Measurements from ENCODE around the gene CPA3. TPM values are rescaled to one million over a fixed set of nuclear protein-coding genes. Genes with fewer than 3 reads are reported as not detected.

The CPA3 gene
- total RNA-seq, 1 donor from 2014 or later, result not detected

DNA sequence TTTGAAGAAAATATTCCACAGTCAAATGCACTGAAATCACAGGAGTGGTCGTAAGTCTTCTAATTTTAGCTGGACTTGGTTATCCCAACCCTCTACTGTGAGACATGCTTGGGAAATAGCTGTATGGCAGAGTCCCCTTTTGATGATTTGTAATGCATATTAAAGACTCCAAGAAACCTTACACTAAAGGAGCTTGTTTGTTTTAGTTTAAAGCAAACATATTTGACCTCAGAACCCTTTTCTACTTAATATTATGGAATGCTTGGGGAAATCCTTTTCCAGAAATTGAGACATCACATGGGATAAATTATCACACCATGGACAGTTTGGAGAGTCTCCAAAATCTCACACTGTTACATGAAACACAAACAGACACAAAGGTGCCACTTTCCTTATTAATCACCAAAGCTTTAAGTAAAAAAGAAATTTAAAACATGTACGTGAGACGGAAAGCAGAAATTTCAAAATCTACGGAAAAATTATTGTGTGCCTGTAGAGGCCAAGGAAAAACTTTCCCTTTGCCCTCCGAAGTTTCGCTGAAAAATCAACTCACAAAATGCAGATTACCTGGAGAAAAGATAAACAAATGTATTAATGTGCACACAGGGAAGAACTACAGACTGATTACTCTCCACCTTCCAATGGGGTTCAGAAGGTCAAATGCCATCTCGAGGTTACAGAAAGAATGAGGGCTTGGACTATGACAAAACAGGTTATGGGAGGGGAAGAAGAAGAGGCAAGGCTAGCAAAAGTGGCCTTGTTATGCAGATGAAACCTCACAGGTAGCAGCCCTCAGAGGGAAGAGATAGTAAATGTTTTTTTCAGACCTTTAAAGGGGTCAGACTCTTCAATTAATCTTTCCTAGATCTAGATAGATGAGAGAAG is 44.5 kb upstream of the CPA3 start:
- H3K27ac Mint-ChIP-seq (ENCODE audit: unreplicated experiment), result no peak overlapping the region
- no peaks in the 10 kb centered on the region for H3K36me3 Mint-ChIP-seq (ENCODE audit: unreplicated experiment)
- H3K4me1 Mint-ChIP-seq (ENCODE audit: low read depth, unreplicated experiment), result no peaks in the 10 kb centered on the region
- H3K27me3 Mint-ChIP-seq (ENCODE audit: unreplicated experiment), result peaks cover 2% of the 10 kb centered on the region
- H3K4me3 Mint-ChIP-seq (ENCODE audit: unreplicated experiment), result no peak overlapping the region
- TF ChIP-seq, protein P1, sequence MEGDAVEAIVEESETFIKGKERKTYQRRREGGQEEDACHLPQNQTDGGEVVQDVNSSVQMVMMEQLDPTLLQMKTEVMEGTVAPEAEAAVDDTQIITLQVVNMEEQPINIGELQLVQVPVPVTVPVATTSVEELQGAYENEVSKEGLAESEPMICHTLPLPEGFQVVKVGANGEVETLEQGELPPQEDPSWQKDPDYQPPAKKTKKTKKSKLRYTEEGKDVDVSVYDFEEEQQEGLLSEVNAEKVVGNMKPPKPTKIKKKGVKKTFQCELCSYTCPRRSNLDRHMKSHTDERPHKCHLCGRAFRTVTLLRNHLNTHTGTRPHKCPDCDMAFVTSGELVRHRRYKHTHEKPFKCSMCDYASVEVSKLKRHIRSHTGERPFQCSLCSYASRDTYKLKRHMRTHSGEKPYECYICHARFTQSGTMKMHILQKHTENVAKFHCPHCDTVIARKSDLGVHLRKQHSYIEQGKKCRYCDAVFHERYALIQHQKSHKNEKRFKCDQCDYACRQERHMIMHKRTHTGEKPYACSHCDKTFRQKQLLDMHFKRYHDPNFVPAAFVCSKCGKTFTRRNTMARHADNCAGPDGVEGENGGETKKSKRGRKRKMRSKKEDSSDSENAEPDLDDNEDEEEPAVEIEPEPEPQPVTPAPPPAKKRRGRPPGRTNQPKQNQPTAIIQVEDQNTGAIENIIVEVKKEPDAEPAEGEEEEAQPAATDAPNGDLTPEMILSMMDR (IDR thresholded peaks at IDR 0.05; ENCODE audit: partially characterized antibody, unreplicated experiment), result no peak
- H3K9me3 Mint-ChIP-seq (ENCODE audit: unreplicated experiment), result no peaks in the 10 kb centered on the region
- no peak for DNase-seq

DNA sequence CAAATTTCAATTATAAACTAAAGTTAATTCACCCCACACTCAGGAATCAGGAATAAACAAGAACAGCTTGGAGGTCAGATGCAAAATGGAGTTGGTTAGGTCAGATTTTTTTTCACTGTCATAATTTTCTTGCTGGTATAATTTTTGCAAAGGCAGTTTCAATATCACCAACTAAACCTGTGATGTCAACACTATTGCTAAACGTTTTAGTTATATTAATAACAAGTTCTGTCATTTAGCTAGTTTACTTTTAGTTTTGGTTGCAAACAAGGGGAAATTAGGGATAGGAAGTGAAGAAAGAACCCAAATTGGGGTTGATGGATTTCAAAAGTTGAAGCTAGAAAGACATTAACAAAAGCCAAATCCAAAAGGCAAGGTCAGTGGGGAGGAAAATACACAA is 42.1 kb upstream of the CPA3 start:
- Mint-ChIP-seq H3K9me3 (ENCODE audit: unreplicated experiment) (no peaks in the 10 kb centered on the region), H3K4me1 (ENCODE audit: low read depth, unreplicated experiment) (no peaks in the 10 kb centered on the region), H3K27me3 (ENCODE audit: unreplicated experiment) (peaks cover 2% of the 10 kb centered on the region), H3K36me3 (ENCODE audit: unreplicated experiment) (no peaks in the 10 kb centered on the region), H3K27ac (ENCODE audit: unreplicated experiment) (no peak overlapping the region), H3K4me3 (ENCODE audit: unreplicated experiment) (no peak overlapping the region)
- TF ChIP-seq, protein P1 (IDR thresholded peaks at IDR 0.05; ENCODE audit: partially characterized antibody, unreplicated experiment), result no peak
- DNase-seq, result no peak

DNA sequence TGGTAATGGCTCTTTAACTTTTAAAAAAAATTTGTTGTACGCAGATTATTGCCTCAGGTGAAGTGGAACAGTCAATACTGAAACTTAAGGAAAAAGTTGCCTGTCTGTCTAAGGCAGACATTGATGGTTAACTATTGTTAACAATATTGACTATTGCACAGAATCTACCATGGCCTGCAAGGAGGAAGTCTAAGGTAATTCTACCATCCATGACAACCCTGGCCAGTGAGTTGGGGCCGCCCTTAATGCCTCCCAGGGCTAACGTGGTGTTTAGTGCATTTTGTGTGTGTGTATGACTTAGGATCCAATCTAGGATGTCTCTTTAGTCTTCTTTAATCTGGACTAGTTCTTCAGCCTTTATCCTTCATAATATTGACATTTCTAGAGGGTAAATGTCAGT is 39.6 kb upstream of the CPA3 start:
- DNase-seq, result no peak
- Mint-ChIP-seq H3K36me3 (ENCODE audit: unreplicated experiment) (no peaks in the 10 kb centered on the region), H3K4me3 (ENCODE audit: unreplicated experiment) (no peak overlapping the region), H3K9me3 (ENCODE audit: unreplicated experiment) (no peaks in the 10 kb centered on the region), H3K27me3 (ENCODE audit: unreplicated experiment) (no peaks in the 10 kb centered on the region), H3K4me1 (ENCODE audit: low read depth, unreplicated experiment) (no peaks in the 10 kb centered on the region), H3K27ac (ENCODE audit: unreplicated experiment) (no peak overlapping the region)
- TF ChIP-seq, protein P1 (IDR thresholded peaks at IDR 0.05; ENCODE audit: partially characterized antibody, unreplicated experiment), result no peak

DNA sequence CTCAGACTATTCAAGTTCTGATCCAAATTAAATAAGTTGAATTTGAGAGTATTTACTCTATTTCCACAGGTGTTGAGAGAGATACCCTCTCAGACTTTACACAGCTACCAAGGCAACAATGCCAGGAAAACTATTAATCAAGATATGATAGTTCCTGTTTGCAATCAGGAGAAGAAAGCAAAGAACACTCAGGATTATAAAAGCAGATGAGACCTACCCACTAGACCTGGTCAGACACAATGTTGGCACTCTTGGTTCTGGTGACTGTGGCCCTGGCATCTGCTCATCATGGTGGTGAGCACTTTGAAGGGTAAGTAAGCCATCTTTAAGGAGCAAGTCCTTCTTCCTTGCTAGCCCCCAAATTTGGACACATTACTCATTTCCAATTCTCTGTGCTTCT is 37.5 kb upstream of the CPA3 start, which contains the start of gene CPB1:
Gene CPB1 (plus strand): TSS at position 227 of the 400 bp plus-strand sequence. CDS start 13 bp downstream, at position 240.
- no peaks in the 10 kb centered on the region for H3K36me3 Mint-ChIP-seq (ENCODE audit: unreplicated experiment)
- H3K4me1 Mint-ChIP-seq (ENCODE audit: low read depth, unreplicated experiment), result no peaks in the 10 kb centered on the region
- H3K9me3 Mint-ChIP-seq (ENCODE audit: unreplicated experiment), result no peaks in the 10 kb centered on the region
- TF ChIP-seq, protein P1 (IDR thresholded peaks at IDR 0.05; ENCODE audit: partially characterized antibody, unreplicated experiment), result no peak
- H3K27me3 Mint-ChIP-seq (ENCODE audit: unreplicated experiment), result no peaks in the 10 kb centered on the region
- no peak for DNase-seq
- no peak within 1 kb of the TSS for H3K4me3 Mint-ChIP-seq (ENCODE audit: unreplicated experiment)
- H3K27ac Mint-ChIP-seq (ENCODE audit: unreplicated experiment), result no peak within 1 kb of the TSS

DNA sequence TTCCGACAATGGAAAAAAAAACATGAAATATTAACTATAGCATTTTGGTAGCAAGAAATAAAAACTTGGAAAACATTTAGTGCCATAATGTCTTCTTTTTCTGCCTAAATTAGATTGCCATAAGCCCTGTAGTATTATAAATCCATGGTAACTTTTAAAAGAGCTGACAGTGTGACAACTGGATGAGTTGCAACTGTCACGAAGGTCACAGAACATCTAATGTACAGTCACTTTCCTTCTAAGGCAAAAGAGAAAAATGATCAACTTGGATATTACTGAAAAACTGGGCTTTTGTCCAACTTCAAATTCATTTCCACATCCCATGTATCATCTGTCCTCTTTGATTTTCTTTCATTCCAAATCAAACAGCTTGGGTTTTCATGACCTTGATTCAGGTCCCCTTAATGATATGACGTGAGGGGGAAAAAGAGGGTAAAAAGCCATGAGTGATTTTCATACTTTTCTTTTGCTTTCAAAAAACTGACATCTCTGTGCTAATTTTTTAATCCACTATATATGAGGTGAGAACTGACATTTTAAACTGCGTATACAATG is 36.9 kb upstream of the CPA3 start:
- H3K27me3 Mint-ChIP-seq (ENCODE audit: unreplicated experiment), result no peaks in the 10 kb centered on the region
- DNase-seq, result no peak
- H3K4me3 Mint-ChIP-seq (ENCODE audit: unreplicated experiment), result no peak overlapping the region
- TF ChIP-seq, protein P1 (IDR thresholded peaks at IDR 0.05; ENCODE audit: partially characterized antibody, unreplicated experiment), result no peak
- H3K27ac Mint-ChIP-seq (ENCODE audit: unreplicated experiment), result no peak overlapping the region
- H3K36me3 Mint-ChIP-seq (ENCODE audit: unreplicated experiment), result no peaks in the 10 kb centered on the region
- no peaks in the 10 kb centered on the region for H3K9me3 Mint-ChIP-seq (ENCODE audit: unreplicated experiment)
- no peaks in the 10 kb centered on the region for H3K4me1 Mint-ChIP-seq (ENCODE audit: low read depth, unreplicated experiment)

Data from glutamatergic neuron (in vitro differentiated cells).